Neural progenitor cell (in vitro differentiated cells): ENCODE data around the gene EIF5A. TPM values are rescaled to one million over a fixed set of nuclear protein-coding genes. Genes with fewer than 3 reads are reported as not detected.
A peak's percentile ranks its signal among the peaks of the same experiment; 100 is the strongest.

Experiments used
- DNase-seq: peaks from one replicate; pipeline ENCODE4 v3.0.0-alpha.2; 2016; ENCODE audit warnings: low spot score
- H2AFZ ChIP-seq: fragments of 200-600 bp; sonication (generic); replicated peaks from 2 replicates; pipeline ENCODE4 v1.6.1; 2016; ENCODE audit warnings: antibody characterized with exemption
- H3F3A ChIP-seq: fragments of 200-600 bp; sonication (generic); 2 replicates; pipeline ENCODE4 v1.6.1; 2016; ENCODE audit warnings: antibody characterized with exemption, low read depth
- H3K27ac ChIP-seq: fragments of 200-600 bp; sonication (generic); 2 replicates; pipeline ENCODE4 v1.5.1; 2016; ENCODE audit warnings: mild to moderate bottlenecking
- H3K27me3 ChIP-seq: fragments of 200-600 bp; sonication (generic); 2 replicates; pipeline ENCODE4 v1.6.1; 2016; ENCODE audit warnings: mild to moderate bottlenecking, moderate library complexity
- H3K36me3 ChIP-seq: fragments of 200-600 bp; sonication (generic); 2 replicates; pipeline ENCODE4 v1.5.1; 2016
- H3K4me1 ChIP-seq: fragments of 200-600 bp; sonication (generic); 2 replicates; pipeline ENCODE4 v1.6.1; 2016; ENCODE audit warnings: mixed run types
- H3K4me2 ChIP-seq: fragments of 200-600 bp; sonication (generic); 2 replicates; pipeline ENCODE4 v1.6.1; 2016
- H3K4me3 ChIP-seq: fragments of 200-600 bp; sonication (generic); 2 replicates; pipeline ENCODE4 v1.5.1; 2016
- H3K79me2 ChIP-seq: fragments of 200-600 bp; sonication (generic); 2 replicates; pipeline ENCODE4 v1.6.1; 2016; ENCODE audit warnings: low read depth
- H3K9ac ChIP-seq: fragments of 200-600 bp; sonication (generic); 2 replicates; pipeline ENCODE4 v1.6.1; 2016
- H3K9me3 ChIP-seq: fragments of 200-600 bp; sonication (generic); 2 replicates; pipeline ENCODE4 v1.5.1; 2016; ENCODE audit warnings: low read depth
- H4K20me1 ChIP-seq: fragments of 200-600 bp; sonication (generic); 2 replicates; pipeline ENCODE4 v1.6.1; 2016; ENCODE audit warnings: low read depth
- H3K27ac Mint-ChIP-seq: 3 replicates; pipeline ENCODE4 v1.8.0; 2021; ENCODE audit warnings: mixed read lengths
- H3K27me3 Mint-ChIP-seq: 2 replicates; pipeline ENCODE4 v1.8.0; 2022; ENCODE audit warnings: low read depth, mild to moderate bottlenecking, inconsistent platforms, moderate library complexity, mixed read lengths; ENCODE audit not compliant: insufficient read depth
- H3K36me3 Mint-ChIP-seq: 3 replicates; pipeline ENCODE4 v1.8.0; 2021; ENCODE audit warnings: mixed read lengths
- H3K4me1 Mint-ChIP-seq: 3 replicates; pipeline ENCODE4 v1.8.0; 2021; ENCODE audit warnings: mixed read lengths
- H3K4me3 Mint-ChIP-seq: 3 replicates; pipeline ENCODE4 v1.8.0; 2021; ENCODE audit warnings: mild to moderate bottlenecking, moderate library complexity, mixed read lengths
- H3K9me3 Mint-ChIP-seq: 3 replicates; pipeline ENCODE4 v1.8.0; 2020; ENCODE audit warnings: mixed read lengths
- CTCF ChIP-seq: fragments of 200-600 bp; sonication (generic); IDR thresholded peaks from 2 replicates; pipeline ENCODE4 v1.5.1; 2017; ENCODE audit warnings: antibody characterized with exemption, mild to moderate bottlenecking
- EZH2 ChIP-seq: fragments of 200-600 bp; sonication (generic); IDR thresholded peaks from 2 replicates; pipeline ENCODE4 v1.6.1; 2017; ENCODE audit warnings: antibody characterized with exemption, mild to moderate bottlenecking, moderate library complexity
- EZH2phosphoT487 ChIP-seq: fragments of 200-600 bp; sonication (generic); IDR thresholded peaks from 2 replicates; pipeline ENCODE4 v1.6.1; 2017; ENCODE audit warnings: antibody characterized with exemption
- total RNA-seq: library from RNA; depleted of rRNA; stranded (reverse); fragments of >200 nt; gene quantifications from 2 replicates; pipeline ENCODE4 v1.2.3, GENCODE V29; 2015; ENCODE audit warnings: low replicate concordance

The EIF5A gene
- total RNA-seq, 1 donor from 2014 or later = 251 TPM

GRCh38 chr17:7312432-7313087 lies 5.1 kb downstream of the EIF5A start:
- H3K27me3 ChIP-seq = no peaks in the 10 kb centered on the region
- peaks cover 83% of the 10 kb centered on the region for H3F3A ChIP-seq
- no peak overlapping the region for H2AFZ ChIP-seq
- H3K27ac ChIP-seq = no peak overlapping the region
- H3K4me3 ChIP-seq = no peak overlapping the region
- H3K36me3 ChIP-seq = peaks cover 4% of the 10 kb centered on the region
- TF ChIP-seq EZH2 = no peak
- TF ChIP-seq EZH2phosphoT487 = no peak
- no peak for TF ChIP-seq CTCF
- H3K27ac Mint-ChIP-seq = no peak overlapping the region
- no peak for DNase-seq
- peaks cover 61% of the 10 kb centered on the region for H3K79me2 ChIP-seq
- no peaks in the 10 kb centered on the region for H3K9me3 Mint-ChIP-seq
- H3K36me3 Mint-ChIP-seq = peaks cover 33% of the 10 kb centered on the region
- H4K20me1 ChIP-seq = peaks cover 65% of the 10 kb centered on the region
- H3K9ac ChIP-seq = no peak overlapping the region
- H3K9me3 ChIP-seq = no peaks in the 10 kb centered on the region
- peaks cover 46% of the 10 kb centered on the region for H3K4me1 Mint-ChIP-seq
- H3K4me1 ChIP-seq = peaks cover 12% of the 10 kb centered on the region
- peak overlapping the region; percentile 89 for H3K4me3 Mint-ChIP-seq
- H3K27me3 Mint-ChIP-seq = peaks cover 10% of the 10 kb centered on the region
- no peak overlapping the region for H3K4me2 ChIP-seq

- Mint-ChIP-seq H3K4me3 (peak overlapping the region; percentile 89), H3K27ac (no peak overlapping the region), H3K9me3 (no peaks in the 10 kb centered on the region), H3K36me3 (peaks cover 33% of the 10 kb centered on the region), H3K27me3 (peaks cover 12% of the 10 kb centered on the region), H3K4me1 (peaks cover 46% of the 10 kb centered on the region)
- Histone ChIP-seq H3K27ac (no peak overlapping the region), H3K79me2 (peaks cover 54% of the 10 kb centered on the region), H3K4me3 (no peak overlapping the region), H4K20me1 (peaks cover 59% of the 10 kb centered on the region), H3K4me1 (peaks cover 12% of the 10 kb centered on the region), H3K9ac (no peak overlapping the region), H2AFZ (no peak overlapping the region), H3K36me3 (peaks cover 4% of the 10 kb centered on the region), H3F3A (peaks cover 79% of the 10 kb centered on the region), H3K4me2 (no peak overlapping the region), H3K27me3 (no peaks in the 10 kb centered on the region), H3K9me3 (no peaks in the 10 kb centered on the region)
- TF ChIP-seq EZH2phosphoT487 (no peak), EZH2 (no peak), CTCF (no peak)
- no peak for DNase-seq
Observed at GRCh38 chr17:7313088-7313889, 5.9 kb downstream of the EIF5A start.

GRCh38 chr17:7313890-7314718 lies 6.7 kb downstream of the EIF5A start:
- Histone ChIP-seq H3K27me3 (no peaks in the 10 kb centered on the region), H3K79me2 (peaks cover 46% of the 10 kb centered on the region), H3K4me2 (peak overlapping the region; percentile 97), H3K27ac (peak overlapping the region; percentile 74), H4K20me1 (peaks cover 51% of the 10 kb centered on the region), H3K36me3 (peaks cover 4% of the 10 kb centered on the region), H2AFZ (no peak overlapping the region), H3K9me3 (no peaks in the 10 kb centered on the region), H3K4me3 (peak overlapping the region; percentile 92), H3K4me1 (peaks cover 11% of the 10 kb centered on the region), H3K9ac (peak overlapping the region; percentile 61), H3F3A (peaks cover 71% of the 10 kb centered on the region)
- Mint-ChIP-seq H3K4me1 (peaks cover 40% of the 10 kb centered on the region), H3K4me3 (peak overlapping the region; percentile 89), H3K9me3 (no peaks in the 10 kb centered on the region), H3K36me3 (peaks cover 38% of the 10 kb centered on the region), H3K27me3 (peaks cover 9% of the 10 kb centered on the region), H3K27ac (no peak overlapping the region)
- DNase-seq = no peak
- TF ChIP-seq EZH2 (no peak), EZH2phosphoT487 (no peak), CTCF (no peak)
